NCI-H526 (cell line): ENCODE data around the gene MGRN1.

Source experiments
- DNase-seq, 2 experiments: peaks; one replicate each; lab custom pipeline; 2025; lab: John Stamatoyannopoulos, UW

MGRN1 gene

DNA sequence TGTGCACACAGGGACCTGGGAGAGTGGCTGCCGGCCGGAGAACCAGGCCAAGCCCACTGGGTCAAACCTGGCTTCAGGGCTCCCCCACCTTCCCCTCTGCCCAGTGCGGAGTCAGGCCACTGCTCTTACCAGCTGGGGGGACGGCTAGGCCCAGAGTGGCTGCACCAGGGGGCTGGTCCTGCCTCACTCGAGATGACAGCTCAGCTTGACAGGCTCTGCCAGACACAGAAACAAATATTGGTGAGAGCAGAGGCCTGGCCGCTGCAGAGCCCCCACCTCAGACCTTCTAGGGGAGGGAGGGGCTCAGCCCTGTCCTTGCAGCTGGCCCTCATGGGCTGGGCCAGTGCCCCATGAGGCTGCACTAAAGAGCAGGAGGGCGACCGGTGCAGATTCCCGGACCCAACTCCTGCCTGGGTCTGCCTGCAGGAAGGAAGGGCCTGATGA lies 73.2 kb downstream of the MGRN1 start:
- DNase-seq: no peak

DNA sequence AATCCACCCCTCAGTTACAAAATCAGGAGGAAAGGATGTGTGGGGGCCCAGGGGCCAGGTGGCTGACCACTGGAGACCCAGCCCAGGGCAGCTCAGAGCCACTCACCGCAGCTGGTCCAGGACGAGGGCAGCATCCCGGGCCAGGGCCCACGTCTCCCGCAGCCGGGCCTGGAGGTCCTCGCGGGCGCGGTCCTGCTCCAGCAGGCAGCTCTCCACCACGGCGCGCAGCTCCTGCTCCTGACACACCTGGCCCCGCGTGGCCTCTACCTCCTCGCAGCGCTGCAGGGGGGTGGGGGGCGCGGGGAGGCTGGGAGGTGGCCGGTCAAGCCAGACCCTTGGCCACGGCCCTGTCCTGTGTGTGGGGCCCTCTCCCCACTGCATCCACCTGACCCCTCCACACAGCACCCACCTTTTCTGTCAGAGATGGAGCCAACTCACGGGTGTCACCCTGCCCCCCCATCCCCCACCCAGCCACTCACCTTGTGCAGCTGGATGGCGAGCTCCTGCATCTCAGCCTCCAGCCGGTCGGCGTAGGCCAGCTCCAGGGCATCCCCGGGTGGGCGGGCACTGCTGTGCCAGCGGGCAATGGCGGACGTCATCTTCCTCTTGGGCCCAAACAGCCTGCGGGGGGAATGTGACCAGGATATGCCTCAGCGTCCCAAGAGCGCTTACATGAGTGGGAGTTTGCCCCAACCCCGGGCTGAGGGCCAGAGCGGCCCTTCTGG lies 73.9 kb downstream of the MGRN1 start:
- DNase-seq: no peak

DNA sequence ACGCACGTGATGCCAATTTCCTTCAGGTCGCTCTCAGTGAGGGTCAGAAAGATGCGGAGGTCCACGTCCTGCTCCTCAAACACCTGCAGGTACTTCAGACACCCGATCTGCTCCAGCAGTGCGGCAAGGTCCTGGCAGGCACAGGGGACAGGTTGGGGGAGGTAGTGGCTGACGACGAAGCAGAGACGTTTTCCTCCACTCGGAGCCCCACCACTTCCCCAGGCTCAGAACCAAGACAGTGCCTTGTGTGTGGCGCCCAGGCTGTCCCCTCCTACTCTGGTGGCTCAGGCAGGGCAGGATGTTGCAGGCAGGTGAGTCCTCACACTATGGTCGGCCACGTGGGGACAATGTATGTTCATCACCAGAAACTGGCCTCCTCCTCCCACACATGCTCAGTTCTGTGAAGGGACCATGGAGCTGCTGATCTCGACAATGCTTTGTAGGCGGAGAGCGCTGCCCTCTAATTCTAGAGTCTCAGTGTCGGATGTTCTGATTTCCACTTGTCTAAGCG lies 74.5 kb downstream of the MGRN1 start:
- no peak for DNase-seq

DNA sequence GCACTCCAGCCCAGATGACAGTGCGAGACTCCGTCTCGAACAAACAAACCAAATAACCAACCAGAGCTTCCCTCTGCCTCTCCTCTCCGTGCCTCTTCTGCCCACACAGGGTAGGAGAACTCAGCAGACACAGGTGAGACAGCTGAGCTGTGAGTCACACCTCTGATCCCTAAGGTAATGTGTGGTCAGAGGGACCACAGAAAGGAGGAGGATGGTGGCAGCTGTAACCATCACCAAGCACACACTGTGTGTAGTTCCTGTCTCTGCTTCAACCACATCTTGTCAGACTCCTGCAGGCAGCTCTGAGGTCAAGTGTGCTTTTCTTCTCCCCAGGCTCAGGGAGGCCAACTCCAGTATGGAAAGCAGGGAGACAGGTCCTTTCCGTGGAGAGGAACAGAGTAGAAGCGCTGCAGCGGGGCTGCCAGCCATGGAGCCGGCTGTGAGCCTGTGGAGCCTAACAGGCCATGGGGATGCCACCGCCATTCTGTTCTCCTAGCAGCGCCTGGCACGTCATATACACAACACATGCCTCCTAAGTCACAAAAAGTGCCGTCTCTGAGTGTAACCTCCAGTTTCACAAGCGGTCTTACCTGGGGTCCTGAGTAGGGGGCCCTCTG lies 75.9 kb downstream of the MGRN1 start:
- no peak for DNase-seq

DNA sequence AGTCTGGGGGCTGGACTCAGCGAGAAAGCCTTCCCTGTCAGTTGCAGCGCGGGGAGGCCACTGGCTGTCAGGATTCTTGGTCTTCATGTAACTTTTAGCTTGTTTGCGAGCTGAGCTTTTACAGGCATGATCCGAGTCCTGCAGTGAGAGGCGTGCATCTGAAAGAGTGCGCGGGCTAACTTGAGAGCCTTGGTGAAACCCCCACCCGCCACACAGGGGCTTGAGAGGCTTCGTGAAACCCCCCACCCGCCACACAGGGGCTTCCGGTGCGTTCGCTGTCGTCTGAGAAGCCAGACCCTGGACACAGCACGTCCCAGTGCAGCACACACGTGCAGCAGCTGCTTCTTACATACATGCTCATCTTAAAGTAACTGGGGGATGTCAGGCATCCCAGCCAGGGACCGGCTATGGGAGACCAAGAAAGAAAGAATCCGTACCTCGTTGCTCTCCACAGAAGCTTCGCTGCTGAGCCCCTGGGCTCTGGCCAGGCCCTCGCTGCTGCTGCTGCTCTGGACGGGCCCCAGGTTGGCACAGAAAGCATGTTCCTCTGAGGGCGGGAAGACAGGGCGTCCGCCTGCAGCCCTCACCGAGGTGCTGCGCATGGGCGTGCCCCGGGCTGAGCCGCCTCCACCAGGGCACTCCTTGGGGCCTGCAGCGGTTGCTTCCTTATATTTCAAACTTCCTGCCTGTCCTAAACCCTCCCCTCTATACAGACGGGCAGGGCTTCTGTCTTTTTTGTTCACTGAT lies 76.5 kb downstream of the MGRN1 start:
- DNase-seq: no peak

DNA sequence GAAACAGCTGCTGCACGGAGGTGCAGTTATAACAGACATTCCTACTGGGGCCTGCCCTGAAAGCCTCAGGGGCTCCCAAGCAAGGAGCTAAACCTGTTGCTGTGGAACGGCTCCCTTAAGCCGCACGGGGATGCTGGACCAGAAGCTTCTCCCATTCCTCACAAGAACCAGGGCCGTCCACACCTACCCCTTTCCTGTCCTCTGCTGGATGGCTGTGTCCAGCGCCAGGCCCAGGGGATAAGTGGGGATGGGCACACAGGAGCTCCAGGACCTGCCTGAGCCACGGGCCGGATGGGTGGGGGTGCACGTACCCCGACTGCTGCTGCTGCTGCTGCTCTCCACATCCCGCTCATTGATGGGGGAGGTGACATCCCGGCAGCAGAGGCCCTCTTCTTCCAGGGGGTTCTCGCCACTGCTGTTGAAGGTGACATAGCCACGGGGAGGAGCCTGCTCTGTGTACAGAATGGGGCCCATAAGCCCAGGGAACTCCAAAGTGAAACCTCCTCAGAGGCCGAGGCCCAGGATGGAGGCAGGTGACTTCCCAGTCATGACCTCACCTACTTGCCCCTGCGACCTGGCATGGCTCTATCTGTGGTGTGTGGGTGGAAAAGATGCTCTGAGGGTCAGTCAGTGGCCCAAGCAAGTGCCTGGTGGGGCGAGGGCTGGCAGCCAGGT lies 77.3 kb downstream of the MGRN1 start:
- no peak for DNase-seq

DNA sequence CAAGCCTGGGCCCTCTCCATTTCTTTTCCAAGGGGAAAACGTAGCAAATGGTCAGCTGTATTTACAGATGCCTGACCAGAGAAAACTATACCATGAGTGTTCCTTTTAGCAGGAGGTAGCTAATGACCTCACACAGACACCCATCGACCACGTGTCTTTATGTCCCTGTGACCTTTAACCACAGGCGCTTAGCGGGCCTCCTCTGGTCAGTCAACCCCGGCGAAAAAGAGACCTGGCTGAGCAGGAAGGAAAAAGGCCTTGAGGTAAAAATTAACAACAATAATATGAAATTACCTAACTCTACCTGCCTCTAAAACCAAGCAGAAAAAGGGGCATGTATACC lies 77.8 kb downstream of the MGRN1 start:
- no peak for DNase-seq

DNA sequence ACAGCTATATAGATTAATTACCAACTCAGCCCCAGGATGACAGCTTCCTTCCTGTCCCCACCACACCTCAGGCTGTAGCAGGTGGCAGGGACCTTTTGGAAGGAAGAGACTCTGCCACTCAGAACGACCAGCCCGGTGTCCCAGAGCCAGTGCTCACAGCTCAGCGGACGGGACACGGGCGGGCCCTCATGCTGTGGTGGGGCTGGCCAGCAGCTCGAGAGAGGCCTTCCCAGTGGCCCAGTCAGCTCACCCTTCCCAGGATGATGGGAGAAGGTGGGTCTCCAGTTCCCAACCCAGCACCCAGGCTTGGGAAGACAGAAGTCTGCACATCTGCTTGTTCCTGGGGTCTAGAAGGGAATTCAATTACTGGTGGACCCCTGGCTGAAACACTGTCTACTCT lies 79.3 kb downstream of the MGRN1 start:
- DNase-seq: no peak

DNA sequence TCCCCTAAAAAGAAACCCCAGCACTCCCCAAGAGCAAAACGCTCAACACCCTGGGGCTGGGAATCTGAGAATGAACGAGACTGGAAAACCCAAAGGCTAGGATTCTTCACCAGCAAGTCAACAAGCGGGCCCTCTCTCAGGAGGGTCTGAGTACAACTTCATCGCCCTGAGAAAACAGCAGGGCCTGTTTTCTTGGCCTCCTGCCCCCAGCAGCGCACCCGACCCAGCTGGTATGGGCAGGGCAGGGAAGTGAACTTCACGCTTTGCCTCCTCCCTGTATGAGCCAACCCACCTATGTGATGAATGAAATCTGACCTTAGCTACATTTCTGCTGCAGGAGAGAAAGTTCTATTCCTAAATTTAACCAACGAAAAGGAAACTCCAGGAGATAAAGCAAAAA lies 79.9 kb downstream of the MGRN1 start:
- DNase-seq: no peak

DNA sequence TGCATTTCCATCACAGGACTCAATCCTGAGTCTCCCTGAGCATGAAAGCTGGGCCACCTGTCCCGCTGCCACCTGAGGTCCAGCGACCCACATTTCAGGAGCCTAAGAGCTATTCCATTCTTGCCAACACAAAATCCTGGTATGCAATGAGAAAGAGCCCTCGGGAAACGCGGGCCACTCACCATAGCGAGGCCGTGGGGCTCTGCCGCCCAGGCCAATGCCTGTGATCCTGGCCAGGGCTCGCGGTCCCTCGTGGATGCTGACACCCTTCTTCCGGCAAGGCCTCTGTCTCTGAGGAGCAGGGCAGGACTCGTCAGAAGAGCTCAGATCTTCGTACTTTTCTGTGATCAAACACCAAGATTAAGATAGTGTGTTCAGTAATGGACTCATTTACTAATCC lies 80.3 kb downstream of the MGRN1 start:
- no peak for DNase-seq

DNA sequence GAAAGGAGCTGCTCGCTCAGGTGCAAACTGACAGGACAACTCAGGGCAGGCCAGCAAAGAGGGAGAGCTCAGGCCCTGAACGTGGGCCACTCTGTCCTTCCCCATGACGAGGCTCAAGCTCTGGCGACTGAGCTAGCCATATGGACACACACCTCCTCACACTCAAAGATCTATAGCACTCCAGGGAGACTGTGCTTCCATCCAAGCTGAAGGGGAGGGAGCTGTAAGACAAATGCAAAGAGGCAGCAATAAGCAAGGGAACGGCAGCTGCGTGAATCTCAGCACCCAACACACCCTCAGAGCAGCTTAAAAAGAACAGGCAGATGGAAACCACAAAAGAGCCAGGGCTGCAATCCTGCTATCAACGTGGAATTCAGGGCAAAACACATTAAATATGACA lies 82.2 kb downstream of the MGRN1 start:
- DNase-seq: no peak

DNA sequence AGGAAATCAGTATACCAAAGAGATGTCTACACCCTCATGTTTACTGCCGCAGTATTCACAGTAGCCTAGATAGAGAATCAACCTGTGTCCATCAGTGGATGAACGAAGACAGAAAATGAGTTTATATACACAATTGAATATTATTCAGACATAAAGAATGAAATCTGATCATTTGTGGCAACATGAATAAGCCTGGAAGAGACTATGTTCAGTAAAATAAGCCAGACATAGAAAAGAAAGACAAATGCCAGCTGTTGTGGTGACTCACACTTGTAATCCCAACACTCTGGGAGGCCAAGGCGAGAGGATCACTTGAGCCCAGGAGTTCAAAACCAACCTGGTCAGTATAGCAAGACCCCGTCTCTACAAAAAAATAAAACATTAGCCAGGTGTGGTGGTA lies 84.9 kb downstream of the MGRN1 start:
- no peak for DNase-seq

DNA sequence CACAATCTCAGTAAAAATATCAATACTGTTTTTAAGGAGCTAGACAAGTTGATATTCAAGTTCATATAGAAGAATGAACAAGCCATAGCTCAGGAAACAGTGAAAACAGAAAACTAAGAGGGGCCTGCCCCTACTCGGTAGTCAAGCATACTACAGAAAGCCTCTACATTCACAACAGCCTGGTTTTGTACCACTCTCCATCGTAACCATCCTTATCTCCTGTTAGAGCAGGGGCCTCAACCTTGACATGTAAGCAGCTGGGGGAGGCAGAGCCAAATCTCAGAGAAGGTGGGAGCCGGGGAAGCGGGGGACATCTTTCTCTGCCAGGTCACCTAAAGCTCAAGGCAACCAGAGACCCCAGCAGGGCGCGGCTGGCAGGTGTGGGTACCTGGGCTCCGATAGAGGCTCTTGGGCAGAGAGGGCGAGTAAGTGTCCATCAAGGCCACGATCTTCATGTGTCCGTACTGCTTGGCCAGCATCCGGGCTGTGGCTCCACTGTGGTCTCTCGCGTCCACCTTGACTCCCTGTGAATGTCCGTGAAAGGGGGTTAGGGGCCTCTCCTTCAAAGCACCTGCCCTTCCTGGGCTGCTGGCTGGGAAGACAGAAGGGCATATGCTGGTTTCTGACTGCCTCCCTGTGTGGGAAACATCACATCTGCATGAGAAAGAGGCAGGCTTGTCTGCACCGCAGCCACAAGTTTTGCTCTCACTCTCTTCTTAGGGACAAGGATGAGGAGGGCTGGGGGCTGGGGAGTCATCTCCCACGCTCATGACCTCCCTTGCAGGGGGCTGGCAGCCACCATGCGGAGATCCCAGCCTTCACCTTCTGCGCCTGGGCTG lies 89.3 kb downstream of the MGRN1 start:
- no peak for DNase-seq

DNA sequence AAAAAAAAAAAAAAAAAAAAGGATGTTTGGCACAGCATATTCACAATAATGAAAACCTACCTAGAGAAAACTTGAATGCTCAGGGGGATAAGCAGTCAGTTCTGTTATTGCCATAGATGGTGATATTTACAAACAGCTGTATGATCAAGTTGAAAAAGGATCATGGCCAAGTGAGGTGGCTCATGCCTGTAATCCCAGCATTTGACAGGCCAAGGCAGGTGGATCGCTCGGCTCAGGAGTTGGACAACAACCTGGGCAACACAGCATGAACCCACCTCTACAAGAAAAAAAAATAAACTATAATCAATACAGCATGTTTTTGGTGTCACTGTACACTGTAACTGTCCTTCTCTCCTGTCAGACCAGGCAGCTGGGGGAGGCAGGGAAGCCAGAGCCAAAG lies 90.4 kb downstream of the MGRN1 start:
- DNase-seq: no peak

DNA sequence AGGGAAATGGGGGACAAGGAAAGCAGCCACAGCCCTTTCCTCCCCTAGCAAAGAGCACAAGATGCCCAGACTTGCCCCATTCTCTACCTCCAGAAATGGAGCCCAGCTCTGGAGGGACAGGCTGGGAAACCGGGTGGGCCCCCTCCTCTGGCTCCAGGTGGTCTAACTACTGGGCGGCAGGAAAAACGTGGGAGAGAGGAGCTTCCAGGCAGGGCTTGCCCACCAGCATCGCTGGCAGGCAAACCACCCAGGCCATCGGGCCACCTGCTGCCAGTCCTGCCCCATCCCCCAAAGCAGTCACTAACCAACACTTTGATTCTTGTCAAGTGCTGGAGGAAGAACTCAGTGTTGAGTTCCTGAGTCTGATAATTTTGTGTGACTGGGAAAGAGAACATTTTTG lies 93.8 kb downstream of the MGRN1 start:
- DNase-seq: no peak

DNA sequence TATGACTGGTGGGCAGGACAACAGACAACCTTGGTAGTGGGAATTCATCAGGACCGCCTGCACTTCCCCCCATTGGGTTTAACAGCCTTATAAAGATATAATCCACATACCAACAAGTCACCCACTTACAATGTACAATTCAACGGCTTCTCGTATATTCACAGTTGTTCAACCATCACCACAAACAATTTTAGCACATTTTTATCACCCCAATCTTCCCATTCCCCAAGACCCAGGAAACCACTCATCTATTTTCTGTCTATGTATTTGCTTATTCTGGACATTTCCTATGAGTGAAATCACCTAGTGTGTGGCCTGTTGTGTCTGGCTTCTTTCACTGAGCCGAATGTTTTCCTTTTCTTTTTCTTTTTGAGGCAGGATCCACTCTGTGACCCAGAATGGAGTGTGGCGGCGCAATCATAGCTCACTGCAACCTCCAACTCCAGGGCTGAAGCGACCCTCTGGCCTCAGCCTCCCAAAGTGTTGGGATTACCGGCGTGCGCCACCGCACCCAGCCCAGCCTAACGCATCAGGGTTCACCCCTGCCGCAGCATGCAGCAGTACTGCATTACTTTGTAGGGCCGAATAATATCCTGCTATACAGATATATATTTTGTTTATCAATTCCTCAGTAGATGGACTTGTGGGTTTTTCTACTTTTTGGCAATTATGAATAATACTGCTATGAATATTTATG lies 98.6 kb downstream of the MGRN1 start:
- no peak for DNase-seq

DNA sequence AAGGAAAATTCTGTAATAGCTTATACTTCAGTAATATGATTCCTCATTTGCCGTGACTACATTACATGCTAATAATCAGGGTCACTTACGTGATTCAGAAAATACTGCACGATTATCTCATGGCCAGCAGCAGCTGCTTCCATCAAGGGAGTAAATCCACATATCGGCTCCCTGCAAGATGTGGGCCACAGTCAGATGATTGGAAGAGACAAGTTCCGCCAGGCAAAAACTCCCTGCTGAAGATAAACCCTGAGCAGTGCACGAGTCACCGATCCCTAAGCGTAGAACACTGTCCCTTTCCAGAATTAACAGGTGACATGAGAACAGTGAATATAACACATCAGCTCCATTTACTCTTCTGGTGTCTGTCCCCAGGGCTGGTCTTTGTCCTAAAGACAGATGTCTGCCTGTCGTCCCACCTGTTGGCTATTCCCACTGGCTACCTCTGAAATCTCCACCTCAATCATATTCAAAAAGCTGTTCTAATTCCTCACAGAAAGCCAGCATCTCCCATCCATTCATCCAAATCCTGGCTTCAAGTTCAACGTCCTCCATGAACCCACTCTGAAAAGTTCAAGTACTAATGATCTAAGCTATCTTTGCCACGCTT lies 100.1 kb downstream of the MGRN1 start:
- DNase-seq: no peak

DNA sequence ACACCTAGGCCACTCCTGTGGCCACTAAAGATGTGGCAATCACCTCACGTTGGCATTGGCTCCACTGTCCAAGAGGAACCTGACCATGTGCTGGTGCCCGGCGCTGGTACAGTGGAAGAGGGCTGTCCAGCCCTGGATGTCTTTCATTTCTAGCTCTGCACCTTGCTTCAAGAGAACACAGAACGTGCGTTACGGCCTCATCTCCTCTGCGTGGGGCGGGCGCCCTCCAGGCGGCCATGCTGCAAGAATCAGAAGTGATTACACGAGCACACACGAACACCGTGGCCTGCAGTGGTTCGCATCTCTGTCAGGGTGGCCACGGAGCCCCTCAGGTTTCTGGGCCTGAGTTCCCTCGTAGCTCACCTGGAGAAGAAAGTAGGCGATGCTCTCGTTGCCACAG lies 102.0 kb downstream of the MGRN1 start:
- DNase-seq: no peak

DNA sequence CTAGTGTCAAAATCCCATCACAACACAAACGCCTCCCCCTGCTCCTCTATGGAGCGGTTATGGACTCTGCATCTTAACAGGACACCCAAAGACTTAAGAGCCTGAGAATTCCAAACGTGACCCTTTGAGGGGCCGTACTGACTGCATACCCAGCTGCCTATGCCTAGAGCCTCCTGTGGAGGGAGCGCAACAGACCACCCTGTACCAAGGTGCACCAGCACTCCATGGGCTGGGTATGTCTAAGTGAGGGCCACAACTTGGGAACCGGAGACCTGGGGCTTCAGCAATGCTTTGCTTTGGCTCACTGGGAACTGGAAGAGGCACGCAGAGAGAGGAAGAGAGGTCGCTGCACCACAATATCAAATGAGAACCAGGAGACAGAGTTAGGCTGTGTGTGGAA lies 104.0 kb downstream of the MGRN1 start:
- no peak for DNase-seq

DNA sequence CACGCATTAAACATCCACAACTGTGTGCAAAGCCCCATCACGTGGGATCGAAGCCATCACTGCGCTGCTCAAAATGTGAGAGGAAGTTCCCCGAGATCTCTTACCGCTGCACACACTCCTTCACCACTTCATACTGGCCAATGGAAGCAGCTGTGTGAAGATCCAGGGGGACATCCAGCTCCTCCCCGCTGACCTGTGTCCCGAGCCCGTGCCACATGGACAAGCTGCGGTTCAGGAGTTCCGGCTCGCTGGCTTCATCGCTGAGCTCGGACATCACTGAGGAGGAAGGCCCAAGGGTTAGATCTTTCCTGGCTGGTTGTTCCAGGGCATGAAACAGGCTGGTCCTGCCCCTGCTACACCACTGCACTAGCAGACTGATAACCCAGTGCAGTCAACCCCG lies 105.2 kb downstream of the MGRN1 start:
- no peak for DNase-seq
